GM12874 (cell line): ENCODE measurements around the gene VPS39.

Source experiments
- TF ChIP-seq, protein P1 (sequence below): IDR thresholded peaks from 2 replicates; pipeline ENCODE4 v1.5.1; 2011; ENCODE audit warnings: low read depth, mild to moderate bottlenecking, control low read depth, low read length, moderate library complexity; ENCODE audit not compliant: insufficient read depth

Gene VPS39

DNA sequence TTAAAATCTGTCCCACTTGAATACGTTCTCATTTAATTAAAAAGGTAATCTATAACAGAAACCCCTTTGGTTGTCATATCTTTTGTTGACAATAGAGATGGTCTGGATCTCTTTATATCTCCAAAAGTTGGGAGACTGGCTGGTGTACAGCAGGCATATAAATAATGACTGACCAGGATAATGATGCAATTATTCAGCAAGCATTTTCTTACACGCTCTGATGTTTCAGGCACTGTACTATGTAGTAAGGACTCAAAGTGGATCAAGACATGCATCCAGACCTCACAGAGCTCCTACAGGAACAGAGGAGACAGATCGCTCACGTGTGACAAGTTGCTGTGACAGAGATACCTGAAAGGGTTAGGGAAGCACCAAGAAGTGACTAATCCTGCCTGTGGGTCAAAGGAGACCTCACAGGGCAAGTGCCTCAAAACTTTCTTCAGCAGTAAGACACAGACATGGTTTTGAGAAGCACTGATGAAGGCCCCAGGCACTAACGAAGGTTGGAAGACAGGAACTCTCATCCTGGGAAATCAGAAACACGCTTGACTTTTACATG, 25.7 kb downstream of the VPS39 start:
- TF ChIP-seq, protein P1, sequence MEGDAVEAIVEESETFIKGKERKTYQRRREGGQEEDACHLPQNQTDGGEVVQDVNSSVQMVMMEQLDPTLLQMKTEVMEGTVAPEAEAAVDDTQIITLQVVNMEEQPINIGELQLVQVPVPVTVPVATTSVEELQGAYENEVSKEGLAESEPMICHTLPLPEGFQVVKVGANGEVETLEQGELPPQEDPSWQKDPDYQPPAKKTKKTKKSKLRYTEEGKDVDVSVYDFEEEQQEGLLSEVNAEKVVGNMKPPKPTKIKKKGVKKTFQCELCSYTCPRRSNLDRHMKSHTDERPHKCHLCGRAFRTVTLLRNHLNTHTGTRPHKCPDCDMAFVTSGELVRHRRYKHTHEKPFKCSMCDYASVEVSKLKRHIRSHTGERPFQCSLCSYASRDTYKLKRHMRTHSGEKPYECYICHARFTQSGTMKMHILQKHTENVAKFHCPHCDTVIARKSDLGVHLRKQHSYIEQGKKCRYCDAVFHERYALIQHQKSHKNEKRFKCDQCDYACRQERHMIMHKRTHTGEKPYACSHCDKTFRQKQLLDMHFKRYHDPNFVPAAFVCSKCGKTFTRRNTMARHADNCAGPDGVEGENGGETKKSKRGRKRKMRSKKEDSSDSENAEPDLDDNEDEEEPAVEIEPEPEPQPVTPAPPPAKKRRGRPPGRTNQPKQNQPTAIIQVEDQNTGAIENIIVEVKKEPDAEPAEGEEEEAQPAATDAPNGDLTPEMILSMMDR, result no peak

DNA sequence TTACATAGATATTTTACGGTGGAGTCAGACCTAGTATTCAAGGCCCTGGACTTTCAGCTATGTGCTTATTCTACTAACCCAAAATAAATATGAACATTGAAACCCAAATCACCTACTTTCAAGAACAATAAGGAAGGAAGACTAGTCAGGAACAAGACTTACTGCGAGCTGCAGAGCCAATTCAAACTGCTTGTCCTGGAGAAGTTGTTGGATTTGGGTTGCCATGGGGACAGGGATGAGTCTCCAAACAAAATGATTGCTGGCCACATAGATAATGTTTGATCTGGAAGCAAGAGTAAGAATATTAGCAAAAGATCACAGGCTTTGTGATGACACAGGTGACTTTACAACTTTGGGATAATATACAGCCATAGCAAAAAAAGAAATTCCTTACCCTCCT, 30.0 kb downstream of the VPS39 start:
- TF ChIP-seq, protein P1, result no peak

DNA sequence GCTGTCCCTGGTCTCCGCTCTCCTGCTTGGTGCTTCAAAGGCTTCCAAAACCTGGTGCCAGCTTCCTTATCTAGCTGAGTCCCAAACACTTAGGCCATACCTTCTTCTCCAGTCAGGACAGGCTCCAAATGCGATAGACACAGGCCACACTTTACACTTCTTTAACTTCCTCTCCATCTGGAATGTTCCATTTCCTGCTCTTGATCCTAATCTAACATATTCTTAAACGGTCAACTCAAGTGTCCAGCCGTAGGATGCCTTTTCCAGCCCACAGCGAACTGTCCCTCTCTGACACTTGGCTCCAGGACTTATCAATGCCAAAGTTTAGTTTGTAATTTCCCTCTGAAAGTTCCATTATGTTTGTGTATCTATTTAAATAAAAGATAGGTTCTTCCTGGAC, 32.4 kb downstream of the VPS39 start:
- TF ChIP-seq, protein P1, result no peak

DNA sequence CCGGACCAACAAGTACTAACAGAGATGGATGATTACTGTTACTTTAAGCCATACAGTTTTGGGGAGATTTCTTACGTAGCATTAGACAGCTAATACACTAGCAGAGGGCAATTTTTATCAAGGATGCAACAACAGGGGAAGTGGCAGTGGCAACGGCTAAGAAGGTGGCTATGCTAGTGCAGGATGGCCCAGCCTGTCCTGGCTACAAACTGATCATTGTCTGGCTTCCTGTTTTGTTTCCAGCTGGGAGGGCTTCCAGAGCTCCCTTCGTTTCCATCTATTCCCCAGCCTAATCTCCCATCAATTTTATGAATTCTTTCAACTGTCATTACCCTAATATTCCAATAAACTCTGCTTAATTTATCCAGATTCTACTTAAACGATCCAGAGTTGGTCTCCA, 35.6 kb downstream of the VPS39 start:
- TF ChIP-seq, protein P1, result no peak

DNA sequence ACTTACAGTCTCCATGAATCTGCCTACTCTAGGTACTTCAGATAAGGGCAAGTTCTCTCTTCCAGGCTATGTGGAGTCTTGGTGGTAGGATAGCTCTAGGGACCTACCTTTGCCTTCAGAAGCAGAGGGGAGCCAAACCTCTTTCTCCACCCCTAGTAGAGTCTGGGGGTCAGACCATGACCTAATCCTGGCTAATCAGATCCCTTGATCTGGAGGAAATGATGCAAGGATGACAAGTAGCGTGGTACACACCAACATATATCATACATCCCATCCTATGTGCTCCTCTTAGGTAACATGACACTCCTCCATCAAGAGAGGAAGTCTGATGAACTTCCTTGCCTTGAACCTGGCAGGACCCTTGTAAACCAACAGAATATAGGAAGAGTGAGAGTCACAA, 36.3 kb downstream of the VPS39 start:
- TF ChIP-seq, protein P1, result no peak

DNA sequence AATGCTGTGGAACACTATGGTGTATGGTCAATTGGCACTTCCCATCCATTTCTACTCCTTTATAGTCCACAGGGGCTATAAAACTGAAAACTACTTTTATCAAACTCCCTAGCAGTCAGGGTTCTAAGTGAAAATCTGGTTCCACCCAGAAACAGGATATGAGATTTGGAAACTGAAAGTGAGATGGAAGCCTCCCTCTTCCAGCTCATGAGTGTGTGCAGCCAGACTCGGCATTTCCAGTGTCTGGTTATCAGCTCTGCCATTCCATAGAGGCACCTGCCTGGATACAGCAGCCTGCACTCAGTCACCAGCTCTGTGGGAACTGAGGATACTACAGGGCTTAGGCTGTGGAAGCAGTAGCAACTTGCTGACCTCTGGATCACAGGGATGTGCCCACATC, 37.0 kb downstream of the VPS39 start:
- TF ChIP-seq, protein P1, result no peak

DNA sequence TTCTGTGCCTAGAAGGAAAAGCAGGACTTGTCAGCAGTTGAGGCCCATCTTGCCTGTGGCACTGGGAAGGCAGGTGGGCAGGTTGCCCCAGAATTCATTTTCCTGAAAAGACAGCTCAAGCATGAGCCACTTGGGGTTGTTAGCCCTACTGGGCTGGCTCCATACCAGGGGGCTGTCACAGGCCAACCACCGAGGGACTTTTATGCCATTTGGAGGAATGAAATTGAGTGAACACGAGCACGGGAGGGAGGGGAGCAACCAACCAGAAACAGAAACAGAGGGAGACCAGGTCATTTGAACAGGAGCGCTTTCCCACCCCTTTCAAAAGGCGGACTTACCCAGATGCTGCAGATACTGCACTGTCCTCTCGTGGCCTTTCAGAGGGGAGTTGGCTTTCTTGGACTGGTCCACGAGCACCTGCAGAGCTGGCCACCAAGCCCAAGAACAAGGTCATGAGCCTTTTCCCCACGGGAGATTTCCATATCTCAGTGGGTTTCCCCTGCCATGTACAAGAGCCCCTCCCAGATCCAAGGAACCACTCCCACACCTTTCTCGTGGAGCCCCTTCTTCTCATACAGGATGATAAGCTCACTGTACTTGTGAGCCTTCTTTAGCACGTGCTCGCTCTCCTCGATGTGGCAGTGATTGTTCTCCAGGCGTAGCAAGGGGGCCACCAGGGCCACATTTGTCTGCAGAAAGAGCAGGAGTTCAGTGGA, 41.7 kb downstream of the VPS39 start:
- TF ChIP-seq, protein P1, result no peak

DNA sequence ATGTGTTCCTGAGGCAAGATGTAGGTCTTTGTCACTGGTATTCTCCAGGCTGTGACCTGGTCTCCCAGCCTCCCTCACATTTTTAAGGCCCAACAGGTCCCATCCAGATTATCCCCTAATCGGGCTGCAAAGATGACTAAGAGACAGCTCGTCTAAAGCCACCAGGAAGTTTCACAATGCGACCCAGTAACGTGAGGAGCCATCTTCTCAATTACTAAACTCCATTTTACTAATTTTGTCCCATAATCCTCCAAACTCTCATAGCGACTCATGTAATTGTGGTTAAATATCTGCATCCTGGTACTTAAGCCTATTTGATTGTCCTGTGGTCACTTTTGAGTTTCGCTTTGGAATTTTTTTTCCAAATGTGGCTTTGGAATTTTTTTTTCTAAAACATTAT, 43.0 kb downstream of the VPS39 start:
- TF ChIP-seq, protein P1, result no peak
